ENCODE results near the gene LDAH.

Gene LDAH

GRCh38 chr2:20666005-20666303 lies 156.9 kb downstream of the LDAH start:
- DNase-seq, result no peak

DNA sequence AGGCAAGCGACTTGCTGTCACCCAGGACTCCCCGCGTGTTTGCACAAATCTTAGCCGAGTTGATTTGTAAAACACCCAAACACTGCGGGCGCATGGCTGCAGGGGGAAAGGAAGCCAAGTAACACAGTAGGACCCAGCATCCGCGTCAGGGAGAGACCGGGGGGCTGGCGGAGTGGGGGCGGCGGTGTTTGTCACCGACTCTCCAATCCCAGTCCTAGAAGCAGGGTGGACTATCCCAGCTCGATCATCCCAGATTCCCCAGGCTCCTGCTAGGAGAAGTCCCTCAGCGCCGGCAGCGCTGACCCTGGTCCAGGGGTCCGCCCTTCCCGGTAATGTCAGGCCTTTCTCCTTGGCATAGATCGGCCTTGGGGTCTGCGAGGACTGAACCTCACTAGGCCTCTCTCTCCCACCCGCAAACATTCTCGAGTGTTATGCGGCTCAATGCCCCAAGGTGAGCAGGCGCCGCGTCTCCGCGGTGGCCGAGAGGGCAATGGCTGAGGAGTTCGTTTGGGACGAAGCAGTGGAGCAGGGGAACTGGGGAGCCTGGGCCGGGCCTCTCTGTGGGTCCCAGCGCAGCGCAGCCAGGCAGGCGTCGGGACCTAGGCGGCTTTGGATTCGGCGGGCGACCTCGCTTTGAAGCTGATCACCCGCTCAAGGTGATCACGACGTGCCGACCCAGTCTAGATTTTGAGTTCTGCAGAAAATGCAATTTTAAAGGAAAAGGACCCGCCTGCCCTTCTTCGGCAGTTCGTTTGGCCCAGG lies 157.5 kb downstream of the LDAH start:
- DNase-seq, result no peak

- no peak for DNase-seq
Measured at GRCh38 chr2:20664431-20665242, 158.3 kb downstream of the LDAH start.

GRCh38 chr2:20664071-20664390 lies 158.9 kb downstream of the LDAH start:
- DNase-seq, result no peak

GRCh38 chr2:20663196-20664070 lies 159.5 kb downstream of the LDAH start:
- DNase-seq, result no peak

DNA sequence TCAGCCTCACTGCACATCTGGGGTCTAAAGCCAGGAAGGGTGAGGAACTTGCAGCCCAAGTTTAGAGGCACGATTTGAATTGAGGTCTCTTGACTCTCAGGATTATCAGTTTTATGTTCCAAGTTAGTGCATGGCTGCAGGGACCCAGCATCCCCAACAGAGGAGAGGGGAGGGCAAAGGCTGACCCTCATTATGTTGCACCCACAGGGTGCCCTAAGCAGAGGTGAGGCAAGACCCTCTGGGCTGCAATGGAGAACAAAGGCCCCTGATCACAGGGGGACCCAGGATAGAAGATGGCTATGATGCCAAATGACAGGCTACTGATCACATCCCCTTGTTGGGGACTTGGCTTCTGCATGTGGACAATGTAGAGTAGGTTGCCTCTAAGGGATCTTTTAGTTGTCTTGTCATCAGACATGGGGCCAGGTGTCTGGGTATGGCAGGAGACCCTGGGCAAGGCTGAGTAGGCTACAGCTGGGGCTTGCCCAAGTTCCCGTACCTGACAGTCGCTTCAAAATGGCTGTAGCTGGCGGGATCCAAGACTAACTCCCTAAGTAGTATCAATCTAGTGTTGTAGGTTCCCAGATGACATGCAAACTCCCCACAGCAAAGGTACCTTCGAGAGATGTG lies 160.5 kb downstream of the LDAH start:
- no peak for DNase-seq

- DNase-seq, result peak; percentile 45
Measured at GRCh38 chr2:20661421-20662307, 161.2 kb downstream of the LDAH start.

- DNase-seq, result no peak
Measured at GRCh38 chr2:20660506-20661420, 162.1 kb downstream of the LDAH start.

GRCh38 chr2:20657522-20658235 lies 165.2 kb downstream of the LDAH start:
- no peak for DNase-seq

- no peak for DNase-seq
Measured at GRCh38 chr2:20656561-20656960, 166.3 kb downstream of the LDAH start.

- DNase-seq, result no peak
Measured at GRCh38 chr2:20654535-20654813, 168.4 kb downstream of the LDAH start.

DNA sequence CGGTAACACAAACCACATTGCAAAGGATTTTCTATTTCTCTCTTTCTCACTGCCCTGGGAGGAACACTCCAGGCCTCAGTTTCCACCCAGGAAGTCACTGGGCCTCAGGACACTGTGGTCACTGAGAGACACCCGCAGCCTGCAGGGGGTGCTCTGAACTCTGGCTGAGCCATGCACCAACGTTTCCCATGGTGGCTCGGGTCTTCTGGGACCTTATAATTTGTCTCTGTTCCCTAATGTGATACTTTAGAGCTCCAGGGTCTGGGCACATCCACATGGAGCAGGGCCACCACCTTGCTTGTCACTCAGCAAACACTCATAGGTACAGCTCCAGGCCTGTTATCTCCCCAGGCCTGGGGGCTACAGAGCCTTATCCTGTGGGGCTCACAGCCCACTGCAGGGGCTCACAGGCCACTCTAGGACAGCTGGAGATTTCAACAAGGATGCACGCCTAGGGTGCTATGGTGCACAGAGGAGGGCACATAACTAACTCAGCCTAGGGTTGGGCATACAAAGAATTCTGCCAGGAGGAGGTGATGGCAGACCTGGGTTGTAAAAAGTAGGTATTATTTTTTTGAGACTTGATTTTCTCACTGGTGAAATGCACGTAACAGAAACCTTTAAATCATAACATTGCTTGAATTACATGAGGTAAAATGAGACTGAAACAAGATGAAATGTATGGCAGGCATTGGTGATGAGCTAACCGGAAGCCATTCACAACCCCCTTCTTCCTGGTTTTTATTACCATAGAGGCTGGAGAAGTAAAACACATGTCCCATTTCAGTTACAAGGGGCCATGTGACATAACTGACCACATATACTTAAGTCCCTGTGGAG lies 169.0 kb downstream of the LDAH start:
- DNase-seq, result no peak

GRCh38 chr2:20652673-20653575 lies 170.0 kb downstream of the LDAH start:
- DNase-seq, result no peak

GRCh38 chr2:20652141-20652540 lies 170.8 kb downstream of the LDAH start:
- no peak for DNase-seq

GRCh38 chr2:20651731-20652099 lies 171.2 kb downstream of the LDAH start:
- no peak for DNase-seq

GRCh38 chr2:20650877-20651730 lies 171.8 kb downstream of the LDAH start, which contains the start of gene HS1BP3:
Gene HS1BP3, minus strand, starts transcription at chr2:20651098. Its CDS starts 35 bp downstream, at chr2:20651063.
- peak; percentile 84 for DNase-seq

GRCh38 chr2:20650393-20650876 lies 172.5 kb downstream of the LDAH start:
- no peak for DNase-seq
